HepG2 (cell line): ENCODE data around the gene BCAM. TPM values are rescaled to one million over a fixed set of nuclear protein-coding genes. Genes with fewer than 3 reads are reported as not detected.

Source experiments
- CENPBD1 ChIP-seq: sonication (generic); formaldehyde crosslinking; IDR thresholded peaks from 2 replicates; pipeline ENCODE4 v1.8.0; 2022; ENCODE audit warnings: missing genetic modification reagents, low read depth, mild to moderate bottlenecking, borderline replicate concordance
- EHMT2 ChIP-seq: fragments of 200-600 bp; sonication (generic); IDR thresholded peaks from 2 replicates; pipeline ENCODE4 v1.7.0; 2017; ENCODE audit warnings: antibody characterized with exemption, low read depth, low read length, borderline replicate concordance
- FOSL2 ChIP-seq: sonication (generic); formaldehyde crosslinking; IDR thresholded peaks from 2 replicates; pipeline ENCODE4 v1.4.0; 2020; ENCODE audit warnings: missing genetic modification reagents
- FOXK1 ChIP-seq: sonication (generic); formaldehyde crosslinking; IDR thresholded peaks from 2 replicates; pipeline ENCODE4 v1.4.0; 2020; ENCODE audit warnings: low read depth, missing genetic modification reagents, borderline replicate concordance
- GPBP1L1 ChIP-seq: sonication (generic); formaldehyde crosslinking; IDR thresholded peaks from 2 replicates; pipeline ENCODE4 v1.5.0; 2020; ENCODE audit warnings: mild to moderate bottlenecking, missing genetic modification reagents
- MAFK ChIP-seq, 2 experiments: IDR thresholded peaks in 1 of 2; conservative IDR thresholded peaks in 1 of 2; 2 replicates each; pipeline ENCODE4 v1.6.1; 2011; ENCODE audit warnings: improper control_type of control experiment in 2 of 2, low read length in 2 of 2
- MYC ChIP-seq: sonication (generic); formaldehyde crosslinking; IDR thresholded peaks from 2 replicates; pipeline ENCODE4 v1.9.0; 2021; ENCODE audit warnings: missing genetic modification reagents, borderline replicate concordance
- MYPOP ChIP-seq: sonication (generic); formaldehyde crosslinking; IDR thresholded peaks from 2 replicates; pipeline ENCODE4 v1.8.1; 2023; ENCODE audit warnings: mild to moderate bottlenecking, moderate library complexity, missing genetic modification reagents
- PAWR ChIP-seq: sonication (generic); formaldehyde crosslinking; IDR thresholded peaks from 2 replicates; pipeline ENCODE4 v1.4.0; 2020; ENCODE audit warnings: missing genetic modification reagents, mild to moderate bottlenecking, borderline replicate concordance
- PCBP1 ChIP-seq: fragments of 200-400 bp; formaldehyde crosslinking; IDR thresholded peaks from 2 replicates; pipeline ENCODE4 v1.6.1; 2017; ENCODE audit warnings: mild to moderate bottlenecking, low read depth, low read length, borderline replicate concordance
- RNF2 ChIP-seq: fragments of 450-650 bp; conservative IDR thresholded peaks from 2 replicates; pipeline ENCODE4 v1.6.1; 2016; ENCODE audit warnings: low read depth
- RXRA ChIP-seq: sonication (generic); formaldehyde crosslinking; IDR thresholded peaks from 2 replicates; pipeline ENCODE4 v1.5.1; 2020; ENCODE audit warnings: missing genetic modification reagents
- TBP ChIP-seq: sonication (generic); formaldehyde crosslinking; IDR thresholded peaks from 2 replicates; pipeline ENCODE4 v1.5.0; 2020; ENCODE audit warnings: missing genetic modification reagents
- ZBTB4 ChIP-seq: sonication (generic); formaldehyde crosslinking; IDR thresholded peaks from 2 replicates; pipeline ENCODE4 v1.4.0; 2020; ENCODE audit warnings: missing genetic modification reagents, mild to moderate bottlenecking, borderline replicate concordance
- ZNF225 ChIP-seq: sonication (generic); formaldehyde crosslinking; IDR thresholded peaks from 2 replicates; pipeline ENCODE4 v1.4.0; 2020; ENCODE audit warnings: mild to moderate bottlenecking, missing genetic modification reagents
- ZNF574 ChIP-seq: sonication (generic); formaldehyde crosslinking; IDR thresholded peaks from 2 replicates; pipeline ENCODE4 v1.4.0; 2020; ENCODE audit warnings: missing genetic modification reagents
- ZNF784 ChIP-seq: sonication (generic); formaldehyde crosslinking; IDR thresholded peaks from 2 replicates; pipeline ENCODE4 v1.5.1; 2020; ENCODE audit warnings: missing genetic modification reagents, mild to moderate bottlenecking, borderline replicate concordance
- ZNF83 ChIP-seq: sonication (generic); formaldehyde crosslinking; IDR thresholded peaks from 2 replicates; pipeline ENCODE4 v1.4.0; 2020; ENCODE audit warnings: missing genetic modification reagents, mild to moderate bottlenecking, borderline replicate concordance
- ZSCAN25 ChIP-seq: sonication (generic); formaldehyde crosslinking; IDR thresholded peaks from 2 replicates; pipeline ENCODE4 v1.8.0; 2022; ENCODE audit warnings: mild to moderate bottlenecking, missing genetic modification reagents
- polyA plus RNA-seq, 8 experiments: library from polyadenylated mRNA; depleted of rRNA in 3 of 8; stranded (reverse) in 7 of 8; unstranded in 1 of 8; fragments of >200 nt; fragmentation: Illumina TruSeq in 4 of 8; extraction: Trizol in 4 of 8; gene quantifications; 2 replicates each; pipeline versions ENCODE4 v1.2.1 to v1.2.3, GENCODE V29; 2011 to 2016; ENCODE audit warnings: low read depth in 4 of 8, missing spikeins in 1 of 8, mixed read lengths in 1 of 8; ENCODE audit not compliant: insufficient read depth in 1 of 8
- total RNA-seq, 5 experiments: library from RNA; depleted of rRNA; stranded (reverse); fragments of >200 nt; fragmentation: Illumina TruSeq; extraction: Trizol; gene quantifications; 2 replicates each; pipeline ENCODE4 v1.2.3, GENCODE V29; 2016; ENCODE audit warnings: low read depth in 1 of 5

The BCAM gene
- total and polyA plus RNA-seq, 2 of the 13 experiments (the other 11 are each of a cell fraction or from before 2014, with no cell fraction given): 51.2 to 62.7 TPM

GRCh38 chr19:44856421-44857083, 47.6 kb downstream of the BCAM start (continued):
- TF ChIP-seq ZBTB4: 0 out of 2 replicates have a peak, but pooled peaks have one; percentile 46
- TF ChIP-seq ZNF83: no peak
- no peak for TF ChIP-seq TBP
- no peak for TF ChIP-seq FOSL2
- no peak for TF ChIP-seq ZNF784 (CRISPR knock-in tag)
- no peak for TF ChIP-seq GPBP1L1 (CRISPR knock-in tag)
- TF ChIP-seq PAWR (CRISPR knock-in tag): no peak
- no peak for TF ChIP-seq FOXK1 (CRISPR knock-in tag)
- TF ChIP-seq RXRA (CRISPR knock-in tag): peak; percentile 73
- no peak for TF ChIP-seq MAFK (conservative IDR thresholded peaks at IDR 0.05 in 1 of 2, IDR thresholded peaks at IDR 0.05 in 1 of 2; ENCODE audit: low read length in 2 of 2)
- TF ChIP-seq MYC (CRISPR knock-in tag): no peak
- no peak for TF ChIP-seq PCBP1
- TF ChIP-seq ZNF574 (CRISPR knock-in tag): 0 out of 2 replicates have a peak, but pooled peaks have one; percentile 10
- TF ChIP-seq ZSCAN25 (CRISPR knock-in tag): no peak
- no peak for TF ChIP-seq EHMT2
- no peak for TF ChIP-seq RNF2
- 0 out of 2 replicates have a peak, but pooled peaks have one; percentile 29 for TF ChIP-seq ZNF225 (CRISPR knock-in tag)
- no peak for TF ChIP-seq CENPBD1 (CRISPR knock-in tag)
- no peak for TF ChIP-seq MYPOP
